Germinal center (tissue), 1 donor: ENCODE measurements around the gene KDM4B.
A peak's percentile ranks its signal among the peaks of the same experiment; 100 is the strongest.

Experiments used
- DNase-seq: peaks from one replicate; pipeline ENCODE4 v3.0.0; 2012; ENCODE audit warnings: mixed read lengths, low spot score

The KDM4B gene

DNA sequence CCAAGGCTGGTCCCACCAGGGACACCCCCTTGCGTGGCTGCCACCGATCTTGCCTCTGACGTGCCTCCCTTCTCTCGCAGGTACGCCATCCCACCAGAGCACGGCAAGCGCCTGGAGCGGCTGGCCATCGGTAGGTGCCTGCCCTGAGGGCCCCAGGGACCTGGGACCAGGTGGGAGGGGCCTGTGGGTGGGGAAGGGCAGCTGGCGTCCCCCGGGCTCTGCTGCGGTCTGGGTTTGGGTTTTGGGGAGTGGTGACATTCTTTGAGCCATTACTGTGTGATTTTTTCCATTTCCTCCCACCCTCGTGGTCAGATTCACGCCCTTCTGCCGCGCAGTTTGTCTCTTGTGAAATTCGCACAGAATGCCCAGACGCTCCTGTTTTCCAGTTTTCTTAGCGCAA is 102.0 kb downstream of the KDM4B start:
- DNase-seq = no peak

DNA sequence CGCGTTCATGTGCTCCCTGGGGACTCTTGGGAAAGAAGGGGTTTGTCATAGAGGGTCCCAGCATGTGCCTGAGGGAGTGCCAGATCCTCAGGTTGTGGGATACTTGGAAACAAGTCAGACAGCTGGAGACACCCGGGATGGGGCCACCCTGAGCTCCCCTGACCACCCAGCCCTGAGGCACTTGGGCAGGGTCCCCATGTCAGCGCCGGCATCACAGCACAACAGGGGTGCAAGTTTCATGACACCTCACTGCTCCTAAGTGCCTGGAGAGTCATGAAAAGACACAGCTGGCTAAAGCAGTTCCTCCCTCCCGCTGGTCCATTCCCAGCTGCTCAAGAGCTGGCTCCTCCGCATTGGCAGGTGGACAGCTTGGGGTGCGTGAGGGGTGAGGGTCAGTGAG is 102.7 kb downstream of the KDM4B start:
- no peak for DNase-seq

DNA sequence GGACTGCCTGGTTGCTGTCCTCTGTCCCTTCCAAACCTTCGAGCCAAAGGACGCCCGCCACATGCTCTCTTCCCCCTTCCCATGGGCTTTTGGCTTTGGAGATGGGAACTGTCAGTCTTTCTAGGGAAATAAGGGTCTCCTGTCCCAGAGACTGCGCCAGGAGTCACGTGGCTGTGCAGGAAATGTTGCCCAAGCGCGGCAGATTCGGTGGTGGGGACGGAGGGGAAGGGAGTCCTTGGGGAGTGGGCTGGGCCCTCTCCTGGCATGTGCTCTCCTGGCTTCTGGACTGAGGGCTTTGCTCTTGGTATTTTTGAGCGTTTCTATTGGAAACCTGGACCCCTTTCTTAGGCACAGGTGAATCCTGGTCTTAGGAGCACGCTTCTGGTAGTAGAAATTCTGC is 103.2 kb downstream of the KDM4B start:
- DNase-seq = no peak

- no peak for DNase-seq
These were observed 104.4 kb downstream of the KDM4B start for GRCh38 chr19:5073153-5073844.

DNA sequence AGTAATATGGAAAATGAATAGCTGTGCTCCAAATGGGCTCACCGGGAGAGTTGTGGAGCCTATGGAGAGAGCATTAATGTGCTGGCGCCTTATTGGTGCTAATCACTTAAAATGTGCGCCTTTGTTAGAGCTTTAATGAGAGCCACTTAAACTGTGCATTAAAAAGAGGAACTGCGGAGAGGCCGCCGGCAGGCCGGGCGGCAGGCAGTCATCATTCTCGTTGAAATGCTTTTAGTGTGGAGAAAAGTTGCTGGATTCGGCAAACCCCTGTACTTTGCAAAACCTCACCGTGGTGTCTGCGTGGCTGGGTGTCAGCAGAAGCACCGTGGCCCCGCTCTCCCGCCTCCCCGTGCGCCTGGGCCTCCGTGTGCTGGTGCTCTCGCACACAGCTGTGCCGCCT is 105.5 kb downstream of the KDM4B start:
- DNase-seq = peak; percentile 17

DNA sequence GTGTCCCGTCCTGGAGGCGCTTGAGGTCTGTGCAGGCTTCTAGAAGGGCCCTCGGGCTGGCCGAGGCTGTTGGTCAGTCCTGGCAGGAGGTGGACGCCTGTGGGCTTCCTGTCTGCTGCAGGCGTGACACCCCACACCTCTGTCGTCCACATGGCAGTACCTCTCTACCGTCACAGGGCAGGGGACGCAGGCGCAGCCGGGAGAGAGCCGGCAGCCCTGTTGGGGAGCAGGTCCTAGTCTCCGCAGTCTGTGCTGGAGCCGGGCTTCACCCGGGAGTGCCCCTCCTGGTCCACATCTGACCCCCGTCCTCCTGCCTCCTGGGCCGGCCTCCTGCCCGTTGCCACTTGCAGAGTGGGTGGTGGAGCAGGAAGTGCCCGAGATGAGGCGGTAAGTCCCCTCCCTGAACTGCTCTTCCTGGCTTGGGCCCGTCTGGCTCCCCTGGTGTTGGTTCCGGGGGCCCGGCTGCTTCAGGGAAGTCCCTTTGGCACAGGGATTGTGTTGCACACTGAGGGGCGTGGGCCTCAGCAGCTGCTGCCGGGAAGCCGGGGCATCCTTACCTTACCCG is 106.0 kb downstream of the KDM4B start:
- DNase-seq = no peak

DNA sequence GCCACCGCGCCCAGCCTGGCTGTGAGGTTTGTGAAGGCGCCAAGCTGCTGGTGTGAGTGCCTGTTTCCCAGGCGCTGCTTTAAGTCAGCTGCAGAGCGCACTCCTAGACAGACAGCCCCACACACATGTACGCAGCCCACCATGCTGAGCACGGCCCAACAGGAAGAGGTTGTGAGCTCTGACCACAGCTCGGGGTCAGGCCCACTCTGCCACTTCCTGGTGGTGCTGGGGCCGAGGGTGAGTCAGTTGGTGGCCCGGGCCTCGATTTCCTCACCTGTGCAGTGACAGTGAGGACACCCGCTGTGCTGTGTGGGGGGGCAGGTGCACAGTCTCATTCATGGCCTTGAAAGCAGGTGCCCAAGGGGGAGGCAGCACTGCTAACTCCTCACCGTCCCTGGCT is 106.7 kb downstream of the KDM4B start:
- DNase-seq = no peak

DNA sequence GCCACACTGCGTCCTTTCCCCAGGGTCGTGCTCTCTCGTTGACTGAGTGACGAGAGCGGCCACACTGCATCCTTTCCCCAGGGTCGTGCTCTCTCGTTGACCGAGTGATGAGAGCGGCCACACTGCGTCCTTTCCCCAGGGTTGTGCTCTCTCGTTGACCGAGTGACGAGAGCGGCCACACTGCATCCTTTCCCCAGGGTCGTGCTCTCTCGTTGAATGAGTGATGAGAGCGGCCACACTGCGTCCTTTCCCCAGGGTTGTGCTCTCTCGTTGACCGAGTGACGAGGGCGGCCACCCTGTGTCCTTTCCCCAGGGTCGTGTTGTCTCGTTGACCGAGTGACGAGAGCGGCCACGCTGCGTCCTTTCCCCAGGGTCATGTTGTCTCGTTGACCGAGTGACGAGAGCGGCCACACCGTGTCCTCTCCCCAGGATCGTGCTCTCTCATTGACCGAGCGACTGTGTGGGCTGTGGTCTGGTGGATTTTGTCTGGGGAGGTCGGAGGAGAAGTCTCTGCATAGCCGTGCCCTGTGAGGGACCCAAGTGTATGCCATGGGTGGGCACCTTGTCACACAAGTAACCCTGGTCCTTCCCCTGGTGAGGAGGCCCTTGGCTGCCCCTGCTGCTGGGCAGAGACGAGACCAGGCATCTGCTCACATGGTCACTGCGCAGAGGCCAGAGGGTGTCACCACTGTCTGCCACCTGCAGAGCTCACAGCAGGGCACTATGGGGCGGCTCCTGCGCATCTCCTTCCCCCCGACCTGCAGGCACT is 107.7 kb downstream of the KDM4B start:
- no peak for DNase-seq

DNA sequence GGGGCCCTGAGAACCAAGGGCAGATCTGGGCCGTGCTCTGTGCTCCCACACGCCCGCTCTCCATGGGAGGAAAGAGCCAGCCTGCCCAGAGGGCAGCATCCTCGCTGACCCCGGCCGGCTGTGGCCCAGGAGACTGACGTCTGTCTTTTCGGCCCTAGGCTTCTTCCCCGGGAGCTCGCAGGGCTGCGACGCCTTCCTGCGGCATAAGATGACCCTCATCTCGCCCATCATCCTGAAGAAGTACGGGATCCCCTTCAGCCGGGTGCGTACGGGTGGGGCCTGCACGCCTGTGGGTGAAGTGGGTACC is 108.2 kb downstream of the KDM4B start:
- no peak for DNase-seq

DNA sequence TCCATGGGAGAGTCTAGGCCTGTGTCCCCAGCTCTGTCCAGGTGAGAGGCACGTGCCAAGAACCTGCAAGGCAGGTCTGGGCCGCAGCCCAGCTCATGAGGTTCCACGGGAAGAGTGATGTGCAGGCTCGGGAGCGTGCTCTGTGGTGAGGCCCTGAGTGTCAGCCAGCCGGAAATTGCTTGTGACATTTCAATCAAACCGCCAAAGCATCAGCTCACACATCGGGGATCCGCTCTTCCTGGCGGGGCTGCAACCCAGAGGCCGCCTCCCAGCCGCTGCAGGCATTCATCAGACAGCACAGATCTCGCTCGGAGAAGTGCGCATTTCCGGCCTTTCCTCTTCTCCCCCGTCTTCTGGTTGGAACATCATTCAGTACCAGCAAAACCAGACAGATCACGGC is 109.3 kb downstream of the KDM4B start:
- DNase-seq = no peak

GRCh38 chr19:5078666-5079065 is 109.8 kb downstream of the KDM4B start:
- DNase-seq = no peak

GRCh38 chr19:5079071-5079774 is 110.3 kb downstream of the KDM4B start:
- DNase-seq = no peak

- DNase-seq = no peak
These were observed 111.2 kb downstream of the KDM4B start for GRCh38 chr19:5080030-5080654.

- no peak for DNase-seq
These were observed 111.9 kb downstream of the KDM4B start for GRCh38 chr19:5080809-5081208.

GRCh38 chr19:5081443-5082161 is 112.7 kb downstream of the KDM4B start:
- no peak for DNase-seq

DNA sequence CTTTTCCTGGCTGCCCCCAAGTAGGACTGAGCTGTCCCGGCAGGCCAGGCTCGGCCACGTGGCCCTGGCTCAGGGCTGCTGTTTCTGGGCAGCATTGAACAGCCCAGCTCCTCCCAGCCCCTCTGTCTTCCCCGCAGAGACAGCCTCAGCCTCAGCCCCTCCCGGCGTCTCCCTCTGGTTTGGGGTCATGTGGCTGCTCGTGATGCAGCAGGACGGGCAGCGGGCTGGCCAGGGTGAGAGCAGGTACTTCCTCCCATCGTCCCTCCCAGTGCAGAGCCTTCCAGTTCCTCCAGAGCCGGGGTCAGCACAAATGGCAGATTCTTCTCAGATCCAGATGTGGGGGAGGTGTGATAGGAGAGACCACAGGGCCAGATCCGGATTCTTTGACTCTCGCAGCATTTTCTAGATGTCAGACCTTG is 114.6 kb downstream of the KDM4B start:
- DNase-seq = no peak

GRCh38 chr19:5085566-5085965 is 116.7 kb downstream of the KDM4B start:
- DNase-seq = no peak

DNA sequence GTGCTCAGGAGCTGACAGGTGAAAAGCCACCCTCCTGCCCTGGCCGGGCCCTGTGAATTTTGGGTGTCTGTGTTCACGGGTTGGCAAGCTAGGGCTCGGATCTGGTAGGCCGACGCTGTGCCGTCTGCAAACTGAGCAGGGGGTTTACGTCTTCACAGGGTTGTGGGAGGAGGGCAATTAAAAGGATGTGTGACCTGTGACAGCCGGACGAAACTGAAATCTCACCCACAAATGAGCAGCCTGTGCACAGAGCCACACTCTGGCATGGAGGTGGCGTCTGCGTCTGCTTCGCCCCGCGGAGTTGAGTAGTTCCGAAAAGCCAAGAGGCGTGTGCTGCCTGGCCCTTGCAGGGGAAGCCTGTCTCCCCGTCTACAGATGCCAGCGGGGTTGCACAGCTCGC is 117.3 kb downstream of the KDM4B start:
- DNase-seq = no peak

- DNase-seq = no peak
These were observed 118.0 kb downstream of the KDM4B start for GRCh38 chr19:5086725-5087439.

DNA sequence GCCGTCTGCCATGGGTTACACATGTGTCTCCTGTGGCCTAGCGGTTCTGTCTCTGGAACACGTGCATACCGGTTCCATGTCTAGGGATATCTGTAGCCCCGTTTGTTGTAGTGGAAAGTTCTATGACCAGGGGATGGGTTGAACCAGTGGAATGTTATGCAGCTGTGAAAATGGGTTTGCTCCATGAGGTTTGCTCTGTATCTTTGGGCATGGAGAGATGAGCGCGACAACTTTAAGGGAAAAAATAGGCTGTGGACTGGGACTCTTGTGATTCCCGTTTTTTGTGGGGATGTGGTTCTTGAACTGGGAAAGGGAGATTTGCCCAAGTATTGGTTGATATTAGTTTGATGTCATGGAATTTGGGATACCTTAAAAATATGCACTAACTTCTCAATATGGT is 120.4 kb downstream of the KDM4B start:
- DNase-seq = no peak

DNA sequence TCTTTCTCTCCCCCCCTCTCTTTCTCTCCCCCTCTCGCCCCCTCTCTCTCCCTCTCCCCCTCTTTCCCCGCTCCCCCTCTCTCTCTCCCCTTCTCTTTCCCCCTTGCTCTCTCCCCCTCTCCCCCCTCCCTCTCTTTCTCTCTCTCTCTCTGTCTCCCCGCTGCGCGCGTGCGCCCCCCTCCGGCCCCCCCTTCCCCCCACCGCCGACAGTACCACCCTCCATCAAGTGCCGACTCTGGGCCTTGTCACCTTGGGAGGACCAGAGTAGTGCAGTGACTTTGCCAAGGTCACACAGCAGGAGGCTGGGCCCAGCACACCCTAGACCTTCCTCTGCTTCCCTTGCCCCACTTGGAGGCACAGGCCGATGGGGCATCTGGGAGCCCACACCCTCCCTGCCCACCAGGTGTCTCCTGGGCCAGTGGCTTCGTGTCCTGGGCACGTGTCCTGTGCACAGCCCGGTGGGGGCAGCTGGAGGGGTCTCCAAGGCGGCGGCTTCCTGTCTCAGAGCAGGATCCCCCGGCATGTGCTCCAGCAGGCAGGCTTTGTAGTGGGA is 121.6 kb downstream of the KDM4B start:
- no peak for DNase-seq
